Astrocyte of the cerebellum (primary cell): ENCODE results near the gene CAPN7.
A peak's percentile ranks its signal among the peaks of the same experiment; 100 is the strongest.

Source experiments
- DNase-seq: peaks from one replicate; pipeline ENCODE4 v3.0.0-alpha.2; 2011; ENCODE audit warnings: low read depth
- H3K4me3 ChIP-seq: 2 replicates; pipeline ENCODE4 v1.5.1; 2011; ENCODE audit warnings: mild to moderate bottlenecking, low read depth, low read length, moderate library complexity
- CTCF ChIP-seq: IDR thresholded peaks from 2 replicates; pipeline ENCODE4 v1.5.1; 2012; ENCODE audit warnings: low read length, low read depth, moderate library complexity, mild to moderate bottlenecking; ENCODE audit errors: missing control alignments
- in situ Hi-C: cut with HindIII; loops from 2 replicates; pipeline ENCODE4 v1.10.0; 2017; ENCODE audit warnings: low sequenced_read_pairs

Gene CAPN7

DNA sequence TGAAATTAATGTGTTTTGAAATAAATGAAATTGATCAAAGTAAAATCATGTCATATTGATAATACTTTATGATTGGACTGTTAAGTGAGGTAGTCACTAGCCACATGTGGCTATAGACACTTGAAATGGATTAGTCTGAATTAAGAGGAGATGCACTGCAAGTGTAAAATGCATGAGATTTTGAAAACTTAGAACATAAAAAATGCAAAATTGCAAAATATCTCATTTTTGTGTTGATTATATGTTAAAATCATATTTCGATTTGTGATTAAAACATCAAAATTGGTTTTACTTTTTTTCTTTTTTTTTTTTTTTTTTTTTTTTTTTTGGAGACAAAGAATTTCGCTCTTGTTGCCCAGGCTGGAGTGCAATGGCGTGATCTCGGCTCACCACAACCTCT, 23.2 kb downstream of the CAPN7 start:
- no peak for TF ChIP-seq CTCF

DNA sequence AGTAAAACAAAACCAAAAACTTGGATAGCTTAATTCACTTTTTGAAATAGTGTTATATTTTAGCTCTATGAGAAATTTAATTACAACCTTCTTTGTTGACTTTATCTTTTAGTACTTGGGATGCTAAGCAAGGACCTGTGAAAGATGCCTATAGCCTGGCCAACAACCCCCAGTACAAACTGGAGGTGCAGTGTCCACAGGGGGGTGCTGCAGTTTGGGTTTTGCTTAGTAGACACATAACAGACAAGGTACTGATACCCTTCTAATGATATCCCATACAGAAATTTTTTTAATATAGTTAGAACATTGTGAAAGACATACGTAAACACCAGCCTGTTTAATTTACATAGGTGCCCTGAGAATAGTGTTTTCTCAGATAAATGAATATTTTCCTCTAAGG, 35.3 kb downstream of the CAPN7 start:
- H3K4me3 ChIP-seq: no peak overlapping the region
- no peak for DNase-seq
- peak; percentile 39 for TF ChIP-seq CTCF
- in situ Hi-C loops: no loop called here

More for the DNA sequence above, 23.2 kb downstream of the CAPN7 start:
- H3K4me3 ChIP-seq: no peak overlapping the region
- no peak for DNase-seq
- in situ Hi-C loops: no loop called here

- no peak for TF ChIP-seq CTCF
- no peak overlapping the region for H3K4me3 ChIP-seq
- DNase-seq: no peak
- in situ Hi-C loops: no loop called here
These were observed 37.9 kb downstream of the CAPN7 start for GRCh38 chr3:15243822-15244482.

- no peak for DNase-seq
- TF ChIP-seq CTCF: no peak
- in situ Hi-C loops: no loop called here
- H3K4me3 ChIP-seq: no peak overlapping the region
These were observed 40.1 kb downstream of the CAPN7 start for GRCh38 chr3:15246186-15246585.

DNA sequence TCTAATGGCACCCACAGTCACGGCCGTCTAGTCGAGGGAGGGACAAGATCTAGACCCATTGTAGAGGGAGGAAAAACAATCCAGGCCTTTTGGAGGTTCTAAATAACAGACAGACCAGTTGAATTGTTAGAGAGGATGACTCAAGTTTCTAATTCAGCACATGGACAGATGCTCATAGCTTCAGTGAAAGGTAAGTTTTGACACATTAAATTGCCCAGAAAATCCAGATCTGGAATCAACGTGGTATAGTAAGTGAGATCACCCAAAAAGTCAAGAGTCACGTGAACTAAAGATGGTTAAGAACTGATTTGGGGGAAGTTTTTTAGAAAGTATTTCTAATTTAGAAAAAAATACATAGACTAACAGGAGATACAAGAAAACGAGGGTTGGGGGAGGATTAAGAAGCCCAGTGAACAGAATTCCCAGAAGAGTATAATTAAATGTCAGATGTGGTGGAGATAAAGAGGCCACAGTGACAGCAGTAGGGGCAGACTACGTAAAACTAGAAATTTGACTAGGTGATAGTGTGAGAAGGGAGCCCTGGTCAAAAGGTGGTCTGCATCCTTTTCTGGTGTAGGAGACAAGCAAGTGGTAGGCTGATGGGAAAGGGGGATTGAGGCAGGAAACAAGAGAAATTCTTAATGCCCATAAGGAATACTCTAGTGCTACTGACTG, 47.1 kb downstream of the CAPN7 start:
- H3K4me3 ChIP-seq: no peak overlapping the region
- no peak for DNase-seq
- TF ChIP-seq CTCF: no peak
- in situ Hi-C loops: loop anchor here (5.0 to 25.0 kb wide), 2 partner anchors 154 to 284 kb away; no protein-coding TSS in a partner anchor

DNA sequence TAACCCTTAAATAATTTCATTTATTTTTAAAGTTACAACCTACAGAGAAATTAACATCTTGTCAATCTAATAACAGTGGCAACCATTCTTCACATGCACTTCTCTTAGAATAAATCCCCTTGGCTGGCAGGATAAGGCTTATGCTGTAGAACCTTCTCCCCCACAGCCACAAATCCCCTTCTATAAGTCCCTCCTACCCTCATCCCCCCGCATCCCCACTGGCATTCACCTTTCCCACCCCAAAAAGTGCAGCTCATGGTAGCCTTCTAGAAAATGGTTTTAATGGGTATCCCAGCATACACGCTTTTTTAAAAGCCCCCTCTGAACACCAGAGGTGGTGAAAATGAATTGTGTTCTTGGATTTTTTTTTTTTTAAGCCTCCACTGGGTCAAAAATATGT, 49.2 kb downstream of the CAPN7 start:
- in situ Hi-C loops: loop anchor here (5.0 to 25.0 kb wide), 2 partner anchors 53 to 282 kb away; no protein-coding TSS in a partner anchor
- H3K4me3 ChIP-seq: no peak overlapping the region
- TF ChIP-seq CTCF: no peak
- DNase-seq: no peak
